K562 (cell line): ENCODE results near the gene MRNIP.

Experiments
- CREM ChIP-seq: IDR thresholded peaks from 2 replicates; pipeline ENCODE4 v1.6.1; 2014; ENCODE audit warnings: antibody characterized with exemption, low read depth
- EZH2 ChIP-seq: IDR thresholded peaks from 2 replicates; pipeline ENCODE4 v1.6.1; 2012; ENCODE audit warnings: low read depth, mild to moderate bottlenecking, inconsistent platforms, low read length, borderline replicate concordance
- REST ChIP-seq, 2 experiments: fragments of 450-650 bp; formaldehyde crosslinking in 1 of 2; IDR thresholded peaks; 2 replicates each; pipeline versions ENCODE4 v1.4.0 to v1.6.1; 2014 to 2020; ENCODE audit warnings: mild to moderate bottlenecking in 2 of 2, borderline replicate concordance in 1 of 2, low read depth in 1 of 2
- ZFP1 ChIP-seq: fragments of 450-650 bp; formaldehyde crosslinking; IDR thresholded peaks from 2 replicates; pipeline ENCODE4 v1.4.0; 2020; ENCODE audit warnings: mild to moderate bottlenecking, mixed read lengths

- no peak for TF ChIP-seq EZH2
- no peak for TF ChIP-seq ZFP1 (CRISPR knock-in tag)
- TF ChIP-seq REST (IDR thresholded peaks at IDR 0.05; ENCODE audit: borderline replicate concordance), result no peak
- no peak for TF ChIP-seq REST (CRISPR knock-in tag; IDR thresholded peaks at IDR 0.05; ENCODE audit: low read depth)
- TF ChIP-seq CREM, result no peak
Observed at GRCh38 chr5:179854356-179854755, 4.3 kb downstream of the MRNIP start.
